Measurements from ENCODE around the gene APOBEC3B.

GRCh38 chr22:38954414-38955043 lies 27.6 kb upstream of the APOBEC3B start:
- TF ChIP-seq CTCF (IDR thresholded peaks at IDR 0.05) (no peak), POLR2A (IDR thresholded peaks at IDR 0.05) (no peak), POLR2AphosphoS5 (IDR thresholded peaks at IDR 0.05) (no peak)

Data from breast epithelium (tissue), 3 donors.